HL-60 (cell line): ENCODE results near the gene ANKRD27.
"Not testable (repeated sequence)": the region's sequence is repeated elsewhere in the genome, so short reads cannot be mapped to it uniquely, and the experiment has no call there.

Experiments used
- DNase-seq, 2 experiments: peaks; one replicate each; pipeline ENCODE4 v3.0.0-alpha.2; 2010 to 2020; ENCODE audit warnings: low read depth in 1 of 2, low spot score in 1 of 2
- H3K27ac ChIP-seq: fragments of 250-450 bp; sonication (Bioruptor Pico); replicated peaks from 2 replicates; pipeline ENCODE4 v1.5.1; 2020; ENCODE audit warnings: mild to moderate bottlenecking, moderate library complexity
- H3K27me3 ChIP-seq: fragments of 250-450 bp; sonication (Bioruptor Pico); 2 replicates; pipeline ENCODE4 v1.5.1; 2021; ENCODE audit warnings: mild to moderate bottlenecking, moderate library complexity; ENCODE audit not compliant: insufficient read depth, poor library complexity, severe bottlenecking
- H3K4me3 ChIP-seq: replicated peaks from 2 replicates; pipeline ENCODE4 v1.5.1; 2011; ENCODE audit warnings: mild to moderate bottlenecking, control low read depth, low read length; ENCODE audit not compliant: insufficient read depth
- CTCF ChIP-seq: IDR thresholded peaks from one replicate; pipeline ENCODE4 v1.5.1; 2011; ENCODE audit warnings: low read length, control low read depth, inconsistent platforms; ENCODE audit not compliant: insufficient read depth
- GABPA ChIP-seq: IDR thresholded peaks from 2 replicates; pipeline ENCODE4 v1.6.1; 2012; ENCODE audit warnings: low read depth
- POLR2AphosphoS5 ChIP-seq: IDR thresholded peaks from 2 replicates; pipeline ENCODE4 v1.6.1; 2012; ENCODE audit warnings: low read depth
- REST ChIP-seq: IDR thresholded peaks from 2 replicates; pipeline ENCODE4 v1.6.1; 2012; ENCODE audit warnings: low read depth; ENCODE audit not compliant: insufficient replicate concordance
- SPI1 ChIP-seq: IDR thresholded peaks from 2 replicates; pipeline ENCODE4 v1.6.1; 2012; ENCODE audit warnings: low read depth, mild to moderate bottlenecking, borderline replicate concordance

ANKRD27 gene

GRCh38 chr19:32717496-32717895, 42.5 kb upstream of the ANKRD27 start:
- Histone ChIP-seq H3K4me3 (no peak overlapping the region), H3K27ac (no peak overlapping the region), H3K27me3 (no peaks in the 10 kb centered on the region)
- TF ChIP-seq REST (no peak), SPI1 (no peak)
- DNase-seq, result no peak

- H3K27ac ChIP-seq, H3K27me3 ChIP-seq, DNase-seq, H3K4me3 ChIP-seq: not testable (repeated sequence)
Measured at GRCh38 chr19:32716203-32716602, 41.2 kb upstream of the ANKRD27 start.

- no peak for DNase-seq
- H3K4me3 ChIP-seq, result no peak overlapping the region
- H3K27me3 ChIP-seq, result no peaks in the 10 kb centered on the region
- no peak overlapping the region for H3K27ac ChIP-seq
- TF ChIP-seq POLR2AphosphoS5 (no peak), CTCF (no peak), SPI1 (no peak), GABPA (no peak), REST (no peak)
Measured at GRCh38 chr19:32711747-32712146, 36.8 kb upstream of the ANKRD27 start.

GRCh38 chr19:32709032-32709431, 34.1 kb upstream of the ANKRD27 start:
- H3K27ac ChIP-seq, result no peak overlapping the region
- TF ChIP-seq POLR2AphosphoS5 (no peak), CTCF (no peak), GABPA (no peak), SPI1 (no peak), REST (no peak)
- no peak for DNase-seq

More at GRCh38 chr19:32709032-32709431, 34.1 kb upstream of the ANKRD27 start:
- H3K27me3 ChIP-seq, result no peaks in the 10 kb centered on the region
- no peak overlapping the region for H3K4me3 ChIP-seq
